ENCODE measurements around the gene CHCHD3. TPM values are rescaled to one million over a fixed set of nuclear protein-coding genes. Genes with fewer than 3 reads are reported as not detected.

CHCHD3 gene
- total RNA-seq, 1 experiment from 2014 or later = 100 TPM

- H2AFZ ChIP-seq = no peak overlapping the region
- H3F3A ChIP-seq (ENCODE audit: insufficient read depth, low read depth) = 0 out of 2 replicates have a peak, but pooled peaks cover 5% of the 10 kb centered on the region
- no peak for TF ChIP-seq EZH2 (IDR thresholded peaks at IDR 0.05; ENCODE audit: low read depth)
- TF ChIP-seq, protein P1, sequence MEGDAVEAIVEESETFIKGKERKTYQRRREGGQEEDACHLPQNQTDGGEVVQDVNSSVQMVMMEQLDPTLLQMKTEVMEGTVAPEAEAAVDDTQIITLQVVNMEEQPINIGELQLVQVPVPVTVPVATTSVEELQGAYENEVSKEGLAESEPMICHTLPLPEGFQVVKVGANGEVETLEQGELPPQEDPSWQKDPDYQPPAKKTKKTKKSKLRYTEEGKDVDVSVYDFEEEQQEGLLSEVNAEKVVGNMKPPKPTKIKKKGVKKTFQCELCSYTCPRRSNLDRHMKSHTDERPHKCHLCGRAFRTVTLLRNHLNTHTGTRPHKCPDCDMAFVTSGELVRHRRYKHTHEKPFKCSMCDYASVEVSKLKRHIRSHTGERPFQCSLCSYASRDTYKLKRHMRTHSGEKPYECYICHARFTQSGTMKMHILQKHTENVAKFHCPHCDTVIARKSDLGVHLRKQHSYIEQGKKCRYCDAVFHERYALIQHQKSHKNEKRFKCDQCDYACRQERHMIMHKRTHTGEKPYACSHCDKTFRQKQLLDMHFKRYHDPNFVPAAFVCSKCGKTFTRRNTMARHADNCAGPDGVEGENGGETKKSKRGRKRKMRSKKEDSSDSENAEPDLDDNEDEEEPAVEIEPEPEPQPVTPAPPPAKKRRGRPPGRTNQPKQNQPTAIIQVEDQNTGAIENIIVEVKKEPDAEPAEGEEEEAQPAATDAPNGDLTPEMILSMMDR (conservative IDR thresholded peaks at IDR 0.05) = no peak
- ChIA-PET CTCF (no interaction called here), POLR2A (ENCODE audit: unreplicated experiment) (no interaction called here)
- no TSS peak for BruUV-seq (replicated peaks)
- peaks cover 9% of the 10 kb centered on the region for H4K20me1 ChIP-seq (ENCODE audit: insufficient read depth)
- intact Hi-C loops (cut with micrococcal nuclease; ENCODE audit: unreplicated experiment) = no loop called here
- H3K4me3 ChIP-seq = no peak overlapping the region
- H3K9me3 ChIP-seq (ENCODE audit: insufficient read depth, low read depth) = no peaks in the 10 kb centered on the region
- H3K79me2 ChIP-seq (ENCODE audit: low read depth) = no peaks in the 10 kb centered on the region
- no peaks in the 10 kb centered on the region for H3K27me3 ChIP-seq (ENCODE audit: insufficient read depth, low read depth)
- H3K9me2 ChIP-seq (ENCODE audit: insufficient read depth) = no peaks in the 10 kb centered on the region
- H3K27ac ChIP-seq = no peak overlapping the region
- no peaks in the 10 kb centered on the region for H3K36me3 ChIP-seq (ENCODE audit: low read depth)
- DNase-seq = no peak
- H3K4me2 ChIP-seq = no peak overlapping the region
- H3K4me1 ChIP-seq (replicated peaks; ENCODE audit: insufficient read depth) = no peaks in the 10 kb centered on the region
These were observed 140.5 kb downstream of the CHCHD3 start for GRCh38 chr7:132941428-132941827.

DNA sequence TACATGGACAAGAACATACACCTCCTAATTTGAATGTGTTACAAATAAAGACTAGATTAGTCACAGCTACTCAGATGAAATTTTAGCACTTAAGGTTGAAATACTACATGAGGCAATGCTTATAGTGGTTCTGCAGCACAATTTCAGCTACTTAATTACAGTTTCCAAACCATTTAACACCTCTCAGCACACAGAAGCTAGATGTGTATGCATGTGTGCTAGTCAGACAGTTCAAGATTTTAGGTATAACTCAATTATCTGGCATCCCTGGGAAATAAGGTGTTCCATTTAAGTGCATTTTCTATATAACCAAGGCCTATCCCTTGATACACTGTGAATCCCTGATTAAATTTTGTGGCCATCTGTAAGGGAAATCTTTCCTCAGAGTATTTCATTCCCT, 141.8 kb downstream of the CHCHD3 start:
- ChIA-PET POLR2A (ENCODE audit: unreplicated experiment) (no interaction called here), CTCF (no interaction called here)
- 0 out of 2 replicates have a peak, but pooled peaks cover 3% of the 10 kb centered on the region for H3F3A ChIP-seq (ENCODE audit: insufficient read depth, low read depth)
- H3K36me3 ChIP-seq (ENCODE audit: low read depth) = no peaks in the 10 kb centered on the region
- H3K9me3 ChIP-seq (ENCODE audit: insufficient read depth, low read depth) = no peaks in the 10 kb centered on the region
- no peaks in the 10 kb centered on the region for H3K79me2 ChIP-seq (ENCODE audit: low read depth)
- no peak for TF ChIP-seq EZH2 (IDR thresholded peaks at IDR 0.05; ENCODE audit: low read depth)
- TF ChIP-seq, protein P1 (conservative IDR thresholded peaks at IDR 0.05) = no peak
- no peak for DNase-seq
- H3K27ac ChIP-seq = no peak overlapping the region
- H3K9me2 ChIP-seq (ENCODE audit: insufficient read depth) = no peaks in the 10 kb centered on the region
- no peaks in the 10 kb centered on the region for H3K27me3 ChIP-seq (ENCODE audit: insufficient read depth, low read depth)
- peaks cover 9% of the 10 kb centered on the region for H4K20me1 ChIP-seq (ENCODE audit: insufficient read depth)
- intact Hi-C loops (cut with micrococcal nuclease; ENCODE audit: unreplicated experiment) = no loop called here
- H3K4me2 ChIP-seq = no peak overlapping the region
- H3K4me3 ChIP-seq = no peak overlapping the region
- no peak overlapping the region for H2AFZ ChIP-seq
- no TSS peak for BruUV-seq (replicated peaks)
- H3K4me1 ChIP-seq (replicated peaks; ENCODE audit: insufficient read depth) = no peaks in the 10 kb centered on the region

DNA sequence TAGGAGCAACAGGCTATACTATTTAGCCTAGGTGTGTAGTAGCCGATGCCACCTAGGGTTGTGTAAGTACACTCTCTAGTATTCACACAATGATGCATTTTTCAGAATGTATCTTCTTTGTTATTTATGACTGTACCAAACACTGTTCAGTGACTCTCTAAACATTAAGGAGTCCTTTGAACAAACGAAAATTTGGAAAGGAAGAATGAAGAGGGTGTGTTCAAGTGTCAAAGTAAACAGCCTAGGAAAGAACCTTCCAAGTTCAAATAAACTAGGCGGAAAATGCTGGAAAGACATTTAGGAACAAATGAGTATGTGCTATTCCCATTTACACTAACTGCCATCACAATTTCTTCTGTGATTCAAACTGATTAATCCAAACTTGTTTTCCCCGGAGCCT, 142.4 kb downstream of the CHCHD3 start:
- Histone ChIP-seq H3K4me1 (replicated peaks; ENCODE audit: insufficient read depth) (no peaks in the 10 kb centered on the region), H3K9me2 (ENCODE audit: insufficient read depth) (no peaks in the 10 kb centered on the region), H3K27ac (no peak overlapping the region), H4K20me1 (ENCODE audit: insufficient read depth) (peaks cover 9% of the 10 kb centered on the region), H2AFZ (no peak overlapping the region), H3K9me3 (ENCODE audit: insufficient read depth, low read depth) (no peaks in the 10 kb centered on the region), H3K4me2 (no peak overlapping the region), H3K36me3 (ENCODE audit: low read depth) (no peaks in the 10 kb centered on the region), H3F3A (ENCODE audit: insufficient read depth, low read depth) (no peaks in the 10 kb centered on the region), H3K79me2 (ENCODE audit: low read depth) (no peaks in the 10 kb centered on the region), H3K27me3 (ENCODE audit: insufficient read depth, low read depth) (no peaks in the 10 kb centered on the region), H3K4me3 (no peak overlapping the region)
- no TSS peak for BruUV-seq (replicated peaks)
- DNase-seq = no peak
- intact Hi-C loops (cut with micrococcal nuclease; ENCODE audit: unreplicated experiment) = no loop called here
- ChIA-PET POLR2A (ENCODE audit: unreplicated experiment) (no interaction called here), CTCF (no interaction called here)
- no peak for TF ChIP-seq EZH2 (IDR thresholded peaks at IDR 0.05; ENCODE audit: low read depth)
- TF ChIP-seq, protein P1 (conservative IDR thresholded peaks at IDR 0.05) = no peak

Data from PC-9 (cell line).